Epithelial cell of prostate (primary cell): ENCODE measurements around the gene COMMD7.
"Not testable (repeated sequence)": the region's sequence is repeated elsewhere in the genome, so short reads cannot be mapped to it uniquely, and the experiment has no call there.

Experiments
- DNase-seq: peaks from one replicate; pipeline ENCODE4 v3.0.0-alpha.2; 2011; ENCODE audit warnings: low read depth, low spot score
- H3K27ac ChIP-seq: fragments of 450-650 bp; 2 replicates; pipeline ENCODE4 v1.5.1; 2017; ENCODE audit warnings: mild to moderate bottlenecking

COMMD7 gene

DNA sequence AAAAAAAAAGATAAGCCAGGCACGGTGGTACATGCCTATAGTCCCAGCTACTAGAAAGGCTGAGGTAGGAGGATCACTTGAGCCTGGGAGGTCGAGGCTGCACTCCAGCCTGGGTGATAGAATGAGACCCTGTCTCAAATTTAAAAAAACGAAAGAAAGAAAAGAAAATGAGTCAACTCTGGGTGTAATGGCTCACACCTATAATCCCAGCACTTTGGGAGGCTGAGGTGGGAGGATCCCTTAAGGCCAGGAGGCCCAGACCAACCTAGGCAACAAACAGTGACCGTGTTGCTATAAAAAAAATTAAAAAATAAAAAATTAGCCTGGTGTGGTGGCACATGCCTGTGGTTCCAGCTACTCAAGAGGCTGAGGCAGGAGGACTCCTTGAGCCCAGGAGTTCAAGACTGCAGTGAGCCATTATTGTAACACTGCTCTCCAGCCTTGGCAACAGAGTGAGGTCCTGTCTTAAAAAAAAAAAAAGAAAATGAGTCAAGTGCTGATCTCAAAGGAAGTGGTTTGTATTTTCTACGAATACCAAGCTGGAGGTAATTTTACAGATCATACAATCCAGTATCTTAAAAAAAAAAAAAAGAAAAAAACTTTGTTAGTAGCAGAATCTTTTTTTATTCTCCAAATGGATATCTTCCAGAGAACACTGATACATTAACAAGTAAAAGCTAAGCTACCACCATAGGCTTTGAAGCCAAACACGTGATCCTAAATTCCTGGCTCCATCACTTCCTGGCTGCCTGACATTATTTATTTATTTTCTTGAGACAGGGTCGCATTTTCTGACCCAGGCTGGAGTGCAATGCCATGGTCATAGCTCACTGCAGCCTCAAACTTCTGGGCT is 5.7 kb downstream of the COMMD7 start:
- no peak for DNase-seq
- H3K27ac ChIP-seq: peak overlapping the region; percentile 50

DNA sequence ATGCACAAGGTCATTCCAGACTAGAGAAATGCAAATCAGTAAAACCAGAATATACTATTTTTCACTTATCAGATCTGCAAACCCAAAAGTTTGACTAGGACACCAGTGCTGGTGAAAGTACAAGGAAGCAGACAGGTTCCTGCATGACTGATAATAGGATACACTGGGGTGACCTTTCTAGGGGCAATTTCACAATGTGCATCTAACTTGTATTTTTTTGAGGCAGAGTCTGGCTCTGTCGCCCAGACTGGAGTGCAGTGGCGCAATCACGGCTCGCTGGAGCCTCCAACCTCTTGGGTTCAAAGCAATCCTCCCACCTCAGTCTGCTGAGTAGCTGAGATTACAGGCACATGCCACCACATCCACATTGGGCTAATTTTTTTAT is 11.4 kb downstream of the COMMD7 start:
- H3K27ac ChIP-seq: no peak overlapping the region
- DNase-seq: no peak

DNA sequence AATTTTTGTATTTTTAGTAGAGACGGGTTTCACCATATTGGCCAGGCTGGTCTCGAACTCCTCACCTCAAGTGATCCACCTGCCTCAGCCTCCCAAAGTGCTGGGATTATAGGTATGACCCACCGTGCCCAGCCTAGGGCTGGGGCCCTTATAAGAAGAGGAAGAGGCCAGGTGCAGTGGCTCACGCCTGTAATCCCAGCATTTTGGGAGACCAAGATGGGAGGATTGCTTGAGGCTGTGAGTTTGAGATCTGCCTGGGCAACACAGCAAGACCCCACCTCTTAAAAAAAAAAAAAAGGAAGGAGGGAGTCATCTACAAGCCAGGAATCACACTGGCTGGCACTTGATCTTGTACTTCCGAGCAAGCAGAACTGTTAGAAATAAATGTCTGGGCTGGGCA is 13.9 kb downstream of the COMMD7 start:
- H3K27ac ChIP-seq, DNase-seq: not testable (repeated sequence)

DNA sequence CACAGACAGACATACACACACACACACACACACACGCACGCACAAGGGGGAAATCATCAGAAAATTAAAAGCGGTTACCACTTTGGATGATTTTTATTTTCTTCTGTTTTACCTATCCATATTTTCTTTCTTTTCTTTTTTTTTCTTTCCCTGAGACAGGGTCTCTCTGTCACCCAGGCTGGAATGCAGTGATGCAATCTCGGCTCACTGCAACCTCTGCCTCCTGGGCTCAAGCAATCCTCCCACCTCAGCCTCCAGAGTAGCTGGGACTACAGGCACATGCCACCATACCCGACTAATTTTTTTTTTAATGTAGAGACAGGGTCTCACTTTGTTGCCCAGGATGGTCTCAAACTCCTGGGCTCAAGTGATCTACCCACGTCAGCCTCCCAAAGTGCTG is 14.8 kb downstream of the COMMD7 start:
- not testable (repeated sequence) for DNase-seq, H3K27ac ChIP-seq

DNA sequence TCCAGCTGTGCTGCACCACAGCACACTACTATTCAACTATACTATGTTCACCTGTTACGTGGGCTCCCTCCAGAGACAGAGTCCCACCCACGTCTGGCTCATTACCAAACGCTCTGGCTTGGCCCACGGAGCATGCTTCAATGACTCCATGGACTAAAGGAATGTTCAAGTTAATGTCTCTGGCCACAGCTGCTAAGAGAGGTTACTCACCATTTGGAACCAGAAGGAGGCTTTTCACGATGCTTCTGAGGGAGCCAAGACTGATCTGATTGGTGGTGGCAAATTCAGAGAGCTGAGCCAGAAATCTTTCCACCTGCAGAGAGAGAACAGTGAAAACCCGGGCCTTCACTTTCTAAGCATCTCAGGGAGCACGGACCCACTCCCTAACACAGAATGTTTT is 15.6 kb downstream of the COMMD7 start:
- DNase-seq: no peak
- H3K27ac ChIP-seq: no peak overlapping the region

DNA sequence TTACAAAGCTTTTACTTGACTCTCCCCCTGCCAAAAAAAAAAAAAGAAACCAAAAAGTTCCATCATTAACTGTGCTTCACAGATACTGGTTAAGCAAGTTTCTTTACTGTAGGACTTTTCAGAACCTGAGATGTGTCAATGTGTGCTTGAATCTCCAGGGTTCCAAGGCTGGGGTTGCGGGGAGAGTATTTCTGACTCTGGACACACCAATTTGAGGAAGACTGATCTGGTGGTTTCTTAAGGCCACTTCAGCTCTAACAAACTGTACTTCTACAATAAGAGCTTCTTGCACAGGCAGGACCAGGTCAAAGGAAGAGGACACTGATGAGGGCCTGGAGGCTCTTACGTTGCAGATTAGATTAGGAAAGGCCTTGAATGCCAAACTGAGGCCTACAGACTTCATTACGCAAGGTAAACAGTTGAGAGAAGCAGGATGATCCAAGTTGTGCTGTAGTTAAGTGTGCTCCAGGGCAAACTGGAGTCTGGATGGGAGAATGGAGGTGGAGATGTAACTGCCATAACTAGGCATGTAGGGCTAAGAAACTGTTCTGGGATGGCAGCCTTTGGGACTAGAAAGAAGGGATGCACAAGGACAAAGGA is 24.4 kb downstream of the COMMD7 start:
- H3K27ac ChIP-seq: no peak overlapping the region

DNA sequence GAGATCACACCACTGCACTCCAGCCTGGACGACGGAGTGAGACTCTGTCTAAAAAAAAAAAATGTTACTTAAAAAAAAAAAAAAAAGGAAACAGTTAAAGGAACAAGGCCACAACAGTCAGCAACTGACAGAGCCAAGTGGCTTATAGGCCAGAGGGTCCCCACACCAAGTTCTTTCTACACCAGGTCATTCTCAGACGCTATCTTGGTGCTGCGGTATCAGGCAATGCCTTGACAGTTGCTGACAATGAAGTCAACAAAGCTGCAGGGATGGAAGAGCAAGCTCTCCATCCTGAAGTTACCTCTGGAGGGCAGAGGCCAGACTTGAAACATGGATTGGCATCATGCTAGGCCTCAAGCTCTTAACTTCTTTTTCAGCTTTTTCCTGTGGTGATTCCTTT is 31.9 kb downstream of the COMMD7 start:
- DNase-seq: no peak
- no peak overlapping the region for H3K27ac ChIP-seq

More for the DNA sequence above, 24.4 kb downstream of the COMMD7 start:
- DNase-seq: no peak

DNA sequence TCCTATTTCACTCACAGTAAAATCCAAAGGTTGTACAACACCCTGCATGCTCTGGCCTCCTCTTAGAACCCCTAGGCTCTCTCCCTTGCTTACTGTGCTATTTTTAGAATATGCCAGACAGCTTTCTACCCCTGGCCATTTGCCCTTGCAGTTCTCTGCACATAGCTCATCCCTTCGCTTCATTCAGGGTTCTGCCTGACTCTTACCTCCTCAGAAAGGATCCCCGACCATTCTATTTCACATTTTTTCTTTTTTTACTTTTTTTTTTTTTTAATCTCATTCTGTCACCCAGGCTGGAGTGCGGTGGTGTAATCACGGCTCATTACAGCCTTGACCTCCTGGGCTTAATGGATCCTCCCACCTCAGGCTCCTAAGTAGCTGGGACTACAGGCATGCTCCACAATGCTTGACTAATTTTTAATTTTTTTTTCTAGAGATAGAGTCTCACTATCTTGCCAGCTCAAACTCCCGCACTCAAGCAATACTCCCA is 33.6 kb downstream of the COMMD7 start:
- no peak for DNase-seq
- no peak overlapping the region for H3K27ac ChIP-seq

DNA sequence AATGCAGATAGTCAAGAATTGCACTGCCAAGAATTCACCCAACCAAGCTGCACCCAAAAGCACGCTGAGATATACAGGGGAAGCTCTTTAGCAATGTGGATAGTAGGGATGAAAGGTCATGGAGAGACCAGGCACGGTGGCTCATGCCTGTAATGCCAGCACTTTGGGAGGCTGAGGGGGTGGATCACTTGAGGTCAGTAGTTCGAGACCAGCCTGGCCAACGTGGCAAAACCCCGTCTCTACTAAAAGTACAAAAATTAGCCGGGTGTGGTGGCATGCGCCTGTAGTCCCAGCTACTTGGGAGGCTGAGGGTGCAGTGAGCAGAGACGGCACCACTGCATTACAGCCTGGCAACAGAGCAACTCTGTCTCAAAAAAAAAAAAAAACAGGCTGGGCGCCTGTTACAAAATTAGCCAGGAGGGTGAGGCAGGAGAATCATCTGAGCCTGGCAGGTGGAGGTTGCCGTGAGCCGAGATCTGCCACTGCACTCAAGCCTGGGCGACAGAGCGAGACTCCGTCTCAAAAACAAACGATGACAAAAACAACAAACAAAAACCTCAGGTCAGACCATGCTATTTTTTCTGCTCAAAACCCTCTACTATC is 34.1 kb downstream of the COMMD7 start:
- not testable (repeated sequence) for H3K27ac ChIP-seq, DNase-seq

DNA sequence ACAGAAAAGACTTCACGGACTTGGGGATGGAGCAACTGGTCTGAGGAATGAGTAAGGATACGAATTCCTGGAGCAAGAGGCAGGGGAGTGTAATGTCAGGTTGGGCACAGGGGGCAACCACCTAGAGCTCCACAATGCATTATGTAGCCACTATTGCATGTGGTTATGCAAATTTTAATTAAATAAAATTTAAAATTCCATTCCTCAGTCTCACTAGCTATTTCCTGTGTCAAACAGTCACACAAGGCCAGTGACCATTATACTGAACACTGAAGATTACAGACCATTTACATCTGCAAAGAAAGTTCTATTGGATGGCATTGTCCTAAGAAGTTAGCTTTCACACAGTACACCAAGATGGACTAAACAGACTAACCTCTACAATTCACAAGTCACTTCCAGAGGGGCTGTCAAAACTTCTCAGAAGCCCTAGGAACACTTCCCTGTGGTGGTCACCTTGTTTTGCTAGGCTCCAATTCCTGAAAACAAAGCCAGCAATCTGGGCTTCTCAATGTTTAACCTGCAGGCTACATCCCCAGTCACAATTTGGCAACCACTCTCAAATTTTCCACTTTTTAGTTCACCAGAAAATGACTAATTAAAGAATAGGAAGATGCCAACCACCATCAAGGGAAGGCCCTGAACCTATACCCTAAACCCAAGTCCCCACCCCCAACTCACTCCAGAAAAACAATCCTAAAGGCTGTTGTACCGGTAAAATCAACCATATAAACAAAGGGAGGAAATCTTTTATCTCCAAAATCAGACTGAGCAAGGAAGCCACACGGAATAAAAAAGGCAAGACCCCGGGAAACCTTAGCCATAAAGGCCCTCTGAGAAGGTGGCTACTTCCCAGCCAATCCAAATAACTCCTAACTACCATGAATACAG is 35.3 kb downstream of the COMMD7 start:
- no peak for DNase-seq
- H3K27ac ChIP-seq: peak overlapping the region; percentile 27

DNA sequence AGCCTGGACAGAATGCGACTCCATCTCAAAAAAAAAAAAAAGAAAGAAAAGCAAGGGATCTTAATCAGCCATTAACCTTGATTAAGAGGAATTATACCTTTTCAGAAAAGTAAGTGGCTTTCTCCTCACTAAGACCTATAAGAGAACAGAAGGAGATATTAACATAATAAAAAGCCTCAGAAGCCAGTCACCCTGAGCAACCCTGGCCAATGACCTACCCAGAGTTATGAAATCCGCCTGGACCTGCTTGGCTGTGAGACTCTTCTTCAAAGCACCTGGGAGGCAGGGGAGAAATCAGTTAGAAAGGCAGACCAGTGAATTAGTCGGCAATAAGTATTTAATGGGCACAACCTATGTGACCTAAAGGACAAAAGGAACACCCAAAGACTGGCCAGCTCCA is 36.8 kb downstream of the COMMD7 start:
- no peak for DNase-seq
- H3K27ac ChIP-seq: no peak overlapping the region

DNA sequence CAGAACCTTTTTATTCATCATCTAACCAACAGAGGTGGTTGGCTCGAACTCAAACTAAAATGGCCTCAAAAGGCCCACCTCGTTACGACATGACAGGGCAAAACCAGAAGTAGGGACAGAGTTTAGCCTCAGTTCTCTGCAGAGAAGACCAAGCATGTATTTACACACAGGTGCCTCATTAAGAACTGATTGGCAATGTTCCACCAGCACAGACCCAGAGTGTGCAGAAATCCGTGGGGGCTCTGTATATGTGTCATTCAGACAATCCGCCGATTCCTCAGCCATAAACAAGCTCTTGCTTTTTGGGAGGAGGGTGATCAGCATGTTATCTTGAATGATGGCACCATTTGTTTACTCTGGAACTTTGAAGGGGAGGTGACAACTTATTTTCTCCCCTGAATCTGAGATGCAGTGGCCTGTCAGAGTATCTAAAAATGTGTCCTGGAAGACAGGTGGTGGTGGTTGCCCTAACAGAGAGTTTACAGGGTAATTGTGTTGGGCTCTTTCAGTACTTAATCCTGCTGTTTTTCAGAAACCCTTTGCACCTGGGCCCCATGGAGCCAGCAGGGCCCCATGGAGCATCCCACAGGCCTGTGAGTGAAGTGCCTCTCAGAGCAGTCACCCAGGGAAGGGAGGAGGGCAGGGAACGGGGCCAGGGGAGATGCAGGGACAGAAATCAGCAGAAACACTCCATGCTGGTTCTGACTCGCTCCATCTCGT is 40.4 kb downstream of the COMMD7 start:
- DNase-seq: no peak
- no peak overlapping the region for H3K27ac ChIP-seq

DNA sequence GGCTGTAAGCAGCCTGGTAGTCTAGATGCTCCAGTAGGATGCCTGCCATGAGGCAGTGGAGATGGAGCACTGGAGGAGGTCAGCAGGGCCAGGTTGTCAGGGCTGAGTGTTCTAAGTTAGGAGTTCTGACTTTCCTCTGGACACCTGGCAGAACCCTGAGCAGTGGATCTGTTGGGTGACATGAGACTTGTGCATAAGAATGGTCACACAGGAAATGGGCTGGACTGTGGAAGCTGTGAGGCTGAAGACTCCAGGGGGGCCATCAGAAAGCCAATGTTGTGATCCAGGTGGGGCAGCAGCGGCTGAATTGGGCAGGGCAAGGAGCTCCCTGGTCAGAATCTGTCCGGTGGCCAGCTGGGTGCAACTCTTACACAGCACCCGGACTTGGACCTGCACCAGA is 45.7 kb downstream of the COMMD7 start:
- DNase-seq: no peak

DNA sequence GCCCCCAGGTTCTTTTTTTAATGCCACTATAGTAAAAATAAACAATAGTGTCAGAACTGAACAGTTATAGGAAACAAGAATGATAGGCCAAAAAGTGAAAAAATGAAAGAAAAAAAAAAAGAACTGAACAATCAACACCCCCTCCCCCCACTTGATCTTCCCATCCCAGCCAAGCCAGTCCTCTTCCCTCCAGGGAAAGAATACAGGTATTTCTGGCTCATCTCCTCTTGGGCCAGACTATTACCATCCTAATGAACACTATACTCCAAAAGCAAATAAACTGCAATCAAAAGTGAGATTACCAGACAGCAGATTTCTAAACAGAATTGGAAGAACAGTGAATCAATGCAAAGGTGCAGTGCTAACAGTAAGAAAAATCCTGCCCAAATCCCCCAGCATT is 48.2 kb downstream of the COMMD7 start:
- H3K27ac ChIP-seq: no peak overlapping the region
- DNase-seq: no peak

More for the DNA sequence above, 45.7 kb downstream of the COMMD7 start:
- no peak overlapping the region for H3K27ac ChIP-seq

DNA sequence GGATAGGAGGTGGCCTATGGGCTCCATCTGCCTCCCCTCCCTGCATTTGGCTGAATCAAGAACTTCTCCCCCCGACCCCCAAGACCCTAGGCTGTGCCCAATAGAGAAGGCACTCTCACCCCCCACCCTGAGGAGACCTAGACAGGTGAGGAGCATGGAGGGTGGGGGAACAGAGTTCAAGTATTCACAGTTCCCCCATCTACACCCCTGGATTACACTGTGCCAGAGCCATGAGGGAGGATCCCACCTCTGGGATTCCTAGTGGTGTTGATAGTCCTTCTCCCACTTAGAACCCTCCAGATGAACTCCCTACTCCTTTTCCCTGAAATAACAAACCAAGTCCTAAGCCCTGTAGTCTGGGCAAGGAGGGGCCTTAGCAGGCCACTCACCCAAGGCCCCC is 54.3 kb downstream of the COMMD7 start:
- not testable (repeated sequence) for H3K27ac ChIP-seq, DNase-seq

DNA sequence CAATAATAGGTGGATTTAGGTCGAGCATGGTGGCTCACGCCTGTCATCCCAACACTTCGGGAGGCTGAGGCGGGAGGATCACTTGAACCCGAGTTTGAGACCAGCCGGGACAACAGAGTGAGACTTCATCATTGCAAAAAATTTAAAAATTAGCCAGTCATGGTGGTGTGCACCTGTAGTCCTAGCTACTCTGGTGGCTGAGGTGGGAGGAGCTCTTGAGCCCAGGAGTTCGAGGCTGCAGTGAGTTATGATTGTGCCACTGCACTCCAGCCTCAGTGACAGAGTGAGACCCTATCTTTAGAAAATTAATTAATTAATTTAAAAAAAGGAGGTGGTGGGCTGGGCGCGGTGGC is 56.1 kb downstream of the COMMD7 start:
- H3K27ac ChIP-seq: no peak overlapping the region
- no peak for DNase-seq

DNA sequence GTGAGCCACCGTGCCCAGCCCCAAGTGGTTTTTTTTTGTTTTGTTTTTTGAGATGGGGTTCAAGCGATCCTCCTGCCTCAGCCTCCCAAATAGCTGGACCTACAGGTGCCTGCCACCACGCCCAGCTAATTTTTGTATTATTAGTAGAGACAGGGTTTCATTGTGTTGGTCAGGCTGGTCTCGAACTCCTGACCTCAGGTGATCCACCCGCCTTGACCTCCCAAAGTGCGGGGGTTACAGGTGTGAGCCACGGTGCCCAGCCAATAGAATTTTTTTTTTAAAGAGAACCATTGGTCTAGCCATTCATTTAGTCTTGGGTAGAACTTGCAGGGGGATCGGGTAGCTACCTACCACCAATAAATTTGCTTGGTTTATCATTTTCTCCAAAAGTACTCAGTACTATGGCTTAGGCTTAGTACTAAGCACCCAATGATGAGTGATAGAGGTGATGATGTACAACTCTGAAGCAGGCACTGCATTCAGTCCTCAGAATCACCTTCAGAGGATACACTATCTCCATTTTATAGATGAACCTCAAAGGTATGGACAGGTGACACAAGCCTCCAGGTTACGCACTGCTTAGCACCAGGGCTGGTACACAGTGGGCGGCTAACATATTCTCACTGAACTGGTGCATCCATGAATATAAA is 56.6 kb downstream of the COMMD7 start:
- no peak for DNase-seq
- H3K27ac ChIP-seq: no peak overlapping the region

DNA sequence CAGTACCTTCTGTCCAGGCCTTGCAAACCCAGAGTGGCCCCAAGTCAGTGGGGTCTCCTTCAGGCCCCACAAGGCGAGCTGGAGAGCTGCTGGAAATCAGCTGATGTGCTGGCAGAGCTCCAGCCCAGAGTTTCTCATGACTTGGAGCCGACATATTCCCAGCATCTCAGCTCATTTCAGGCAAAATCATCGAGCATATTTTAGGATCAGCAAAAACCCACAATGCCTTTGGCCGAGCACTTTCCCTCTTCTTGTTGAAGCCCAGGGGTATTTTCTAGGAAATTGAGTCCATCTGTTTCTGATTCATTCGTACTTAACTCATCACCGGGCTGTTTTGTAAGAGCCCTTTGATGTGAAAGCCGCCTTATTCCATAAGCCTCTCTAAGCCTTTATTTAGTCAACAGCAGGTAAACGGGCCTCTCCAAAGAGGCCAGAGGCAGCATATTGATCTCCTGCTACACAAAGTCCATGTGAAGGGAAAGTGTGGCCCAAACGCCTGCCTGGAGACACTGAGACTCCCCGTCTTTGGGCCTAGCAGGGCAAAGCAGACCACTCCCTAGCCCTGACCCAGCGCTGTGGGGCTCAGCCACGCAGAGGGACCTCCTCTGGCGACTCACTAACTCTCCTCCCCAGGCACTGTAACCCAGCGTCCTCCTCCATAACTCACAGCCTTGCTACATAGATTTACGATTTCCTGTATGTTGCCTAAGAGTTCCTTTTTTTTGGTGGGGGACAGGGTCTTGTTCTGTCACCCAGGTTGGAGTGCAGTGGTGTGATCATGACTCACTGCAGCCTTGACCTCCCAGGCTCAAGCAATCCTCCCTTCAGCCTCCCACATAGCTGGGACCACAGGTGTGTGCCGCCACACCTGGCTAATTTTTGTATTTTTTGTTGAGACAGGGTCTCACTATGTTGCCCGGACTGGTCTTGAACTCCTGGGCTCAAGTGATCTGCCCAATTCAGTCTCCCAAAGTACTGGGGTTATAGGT is 57.4 kb downstream of the COMMD7 start:
- H3K27ac ChIP-seq: no peak overlapping the region
- DNase-seq: no peak
